Peyer's patch (tissue), 4 donors: Measurements from ENCODE around the gene PROSER3. TPM values are rescaled to one million over a fixed set of nuclear protein-coding genes. Genes with fewer than 3 reads are reported as not detected.
A peak's percentile ranks its signal among the peaks of the same experiment; 100 is the strongest.

ENCODE experiments used
- DNase-seq, 3 donors: peaks; one replicate each; pipeline ENCODE4 v3.0.0-alpha.2; 2017 to 2019
- H3K27ac ChIP-seq, 4 donors: fragments of 200-600 bp; sonication (generic); one replicate each; pipeline ENCODE4 v1.5.1; 2016 to 2019
- H3K27me3 ChIP-seq, 2 donors: fragments of 200-600 bp; sonication (generic); one replicate each; pipeline ENCODE4 v1.5.1; 2019
- H3K36me3 ChIP-seq, 3 donors: fragments of 200-600 bp; sonication (generic); one replicate each; pipeline ENCODE4 v1.5.1; 2016 to 2019
- H3K4me1 ChIP-seq, 4 donors: fragments of 200-600 bp; sonication (generic); one replicate each; pipeline ENCODE4 v1.5.1; 2016 to 2019
- H3K4me3 ChIP-seq, 4 donors: fragments of 200-600 bp; sonication (generic); 1 replicate in 3 of 4; 2 replicates in 1 of 4; pipeline ENCODE4 v1.5.1; 2016 to 2019; ENCODE audit warnings: mild to moderate bottlenecking in 1 of 4
- H3K9me3 ChIP-seq, 4 donors: fragments of 200-600 bp; sonication (generic); one replicate each; pipeline ENCODE4 v1.5.1; 2016 to 2019; ENCODE audit warnings: mild to moderate bottlenecking in 1 of 4
- POLR2A ChIP-seq, 2 donors: fragments of 450-650 bp; IDR thresholded peaks; one replicate each; pipeline ENCODE4 v1.5.1; 2017; ENCODE audit warnings: antibody characterized with exemption in 2 of 2, mild to moderate bottlenecking in 2 of 2, moderate library complexity in 2 of 2
- total RNA-seq, 4 donors: library from RNA; depleted of rRNA; stranded (reverse); fragments of >200 nt; gene quantifications; one replicate each; pipeline ENCODE4 v1.1.0, GENCODE V29; 2016
- TF ChIP-seq, protein P1 (sequence below), 6 experiments: fragments of 450-650 bp in 4 of 6; fragments of 200-600 bp in 2 of 6; sonication (generic) in 1 of 6; IDR thresholded peaks; one replicate each; pipeline ENCODE4 v1.5.1; 2017 to 2019; ENCODE audit warnings: antibody characterized with exemption in 6 of 6, mild to moderate bottlenecking in 3 of 6, moderate library complexity in 1 of 6

Gene PROSER3
- total RNA-seq, 4 donors from 2014 or later, result 6.0 to 36.8 (median 27.2) TPM

GRCh38 chr19:35754370-35755130, 3.4 kb upstream of the PROSER3 start:
- Histone ChIP-seq H3K27me3 (no peaks in the 10 kb centered on the region), H3K36me3 (peaks cover 0 to 27% (median 0%) of the 10 kb centered on the region in 3 donors), H3K27ac (peak overlapping the region; percentile 40 to 96 (median 91)), H3K9me3 (no peaks in the 10 kb centered on the region), H3K4me3 (peak overlapping the region in 1 of 4 donors; percentile 79), H3K4me1 (peaks cover 4 to 47% (median 11%) of the 10 kb centered on the region in 4 donors)
- no peak for DNase-seq
- TF ChIP-seq, protein P1, sequence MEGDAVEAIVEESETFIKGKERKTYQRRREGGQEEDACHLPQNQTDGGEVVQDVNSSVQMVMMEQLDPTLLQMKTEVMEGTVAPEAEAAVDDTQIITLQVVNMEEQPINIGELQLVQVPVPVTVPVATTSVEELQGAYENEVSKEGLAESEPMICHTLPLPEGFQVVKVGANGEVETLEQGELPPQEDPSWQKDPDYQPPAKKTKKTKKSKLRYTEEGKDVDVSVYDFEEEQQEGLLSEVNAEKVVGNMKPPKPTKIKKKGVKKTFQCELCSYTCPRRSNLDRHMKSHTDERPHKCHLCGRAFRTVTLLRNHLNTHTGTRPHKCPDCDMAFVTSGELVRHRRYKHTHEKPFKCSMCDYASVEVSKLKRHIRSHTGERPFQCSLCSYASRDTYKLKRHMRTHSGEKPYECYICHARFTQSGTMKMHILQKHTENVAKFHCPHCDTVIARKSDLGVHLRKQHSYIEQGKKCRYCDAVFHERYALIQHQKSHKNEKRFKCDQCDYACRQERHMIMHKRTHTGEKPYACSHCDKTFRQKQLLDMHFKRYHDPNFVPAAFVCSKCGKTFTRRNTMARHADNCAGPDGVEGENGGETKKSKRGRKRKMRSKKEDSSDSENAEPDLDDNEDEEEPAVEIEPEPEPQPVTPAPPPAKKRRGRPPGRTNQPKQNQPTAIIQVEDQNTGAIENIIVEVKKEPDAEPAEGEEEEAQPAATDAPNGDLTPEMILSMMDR (IDR thresholded peaks at IDR 0.05), result no peak
- no peak for TF ChIP-seq POLR2A (IDR thresholded peaks at IDR 0.05)

- Histone ChIP-seq H3K27ac (peak overlapping the region; percentile 40 to 96 (median 91)), H3K36me3 (peaks cover 0 to 27% (median 0%) of the 10 kb centered on the region in 3 donors), H3K27me3 (no peaks in the 10 kb centered on the region), H3K9me3 (no peaks in the 10 kb centered on the region), H3K4me1 (peaks cover 4 to 41% (median 11%) of the 10 kb centered on the region in 4 donors), H3K4me3 (peak overlapping the region in 3 of 4 donors; percentile 67 to 88 (median 79))
- DNase-seq, result no peak
- TF ChIP-seq POLR2A (IDR thresholded peaks at IDR 0.05), result no peak
- TF ChIP-seq, protein P1 (IDR thresholded peaks at IDR 0.05), result no peak
These were observed 2.8 kb upstream of the PROSER3 start for GRCh38 chr19:35755131-35755549.

- H3K27me3 ChIP-seq, result no peaks in the 10 kb centered on the region
- H3K27ac ChIP-seq, result peak overlapping the region; percentile 74 to 96 (median 91)
- H3K4me1 ChIP-seq, result peaks cover 4 to 41% (median 11%) of the 10 kb centered on the region in 4 donors
- H3K9me3 ChIP-seq, result no peaks in the 10 kb centered on the region
- TF ChIP-seq, protein P1 (IDR thresholded peaks at IDR 0.05), result no peak
- no peak for TF ChIP-seq POLR2A (IDR thresholded peaks at IDR 0.05)
- H3K36me3 ChIP-seq, result peaks cover 0 to 31% (median 0%) of the 10 kb centered on the region in 3 donors
- peak overlapping the region; percentile 22 to 88 (median 73) for H3K4me3 ChIP-seq
- peak; percentile 30 to 80 (median 80) for DNase-seq
These were observed 2.2 kb upstream of the PROSER3 start for GRCh38 chr19:35755550-35756376.

- TF ChIP-seq, protein P1 (IDR thresholded peaks at IDR 0.05), result no peak
- no peak for TF ChIP-seq POLR2A (IDR thresholded peaks at IDR 0.05)
- Histone ChIP-seq H3K27ac (peak within 1 kb of the TSS; percentile 74 to 96 (median 91)), H3K4me3 (peak within 1 kb of the TSS; percentile 67 to 99 (median 84)), H3K36me3 (peaks cover 0 to 39% (median 0%) of the 10 kb centered on the region in 3 donors), H3K9me3 (no peaks in the 10 kb centered on the region), H3K4me1 (peaks cover 4 to 41% (median 11%) of the 10 kb centered on the region in 4 donors), H3K27me3 (no peaks in the 10 kb centered on the region)
- peak in 1 of 3 donors; percentile 50 for DNase-seq
These were observed 1.4 kb upstream of the PROSER3 start, which contains the start of gene HSPB6 for GRCh38 chr19:35756377-35757230. TSS of gene HSPB6 (minus strand) at chr19:35757029. CDS start at chr19:35757008, 21 bp downstream.
